ENCODE measurements around the gene DPYSL5. TPM values are rescaled to one million over a fixed set of nuclear protein-coding genes. Genes with fewer than 3 reads are reported as not detected.

Gene DPYSL5
- polyA plus RNA-seq, 3 donors: not detected

- Mint-ChIP-seq H3K27me3 (ENCODE audit: low read depth in 3 of 3) (peaks cover 0 to 3% (median 2%) of the 10 kb centered on the region in 3 donors), H3K4me3 (no peak overlapping the region), H3K27ac (peak overlapping the region in 1 of 7 donors; percentile 30), H3K4me1 (peaks cover 43% of the 10 kb centered on the region), H3K36me3 (no peaks in the 10 kb centered on the region), H3K9me3 (peaks cover 0 to 2% (median 0%) of the 10 kb centered on the region in 7 donors)
- Histone ChIP-seq H4K20me1 (ENCODE audit: insufficient read depth, low read length) (no peaks in the 10 kb centered on the region), H3K9me3 (replicated peaks in 1 of 2; ENCODE audit: control insufficient read depth in 1 of 2, insufficient read depth in 1 of 2, low read length in 2 of 2) (no peaks in the 10 kb centered on the region), H3K4me1 (ENCODE audit: control insufficient read depth in 1 of 2, insufficient read depth in 2 of 2, low read length in 2 of 2) (peaks cover 24 to 35% of the 10 kb centered on the region in 2 donors), H3K4me2 (replicated peaks; ENCODE audit: extremely low read depth, low read length, poor library complexity, severe bottlenecking) (no peak overlapping the region), H3K27ac (ENCODE audit: low read depth in 1 of 2, low read length in 2 of 2) (no peak overlapping the region), H3K4me3 (replicated peaks in 1 of 3; ENCODE audit: low read depth in 2 of 3, low read length in 3 of 3) (no peak overlapping the region), H3K9ac (ENCODE audit: insufficient read depth, low read length, poor library complexity, severe bottlenecking) (no peak overlapping the region), H3K36me3 (replicated peaks in 1 of 2; ENCODE audit: control insufficient read depth in 1 of 2, insufficient read depth in 2 of 2, low read length in 2 of 2) (no peaks in the 10 kb centered on the region), H3K79me2 (ENCODE audit: insufficient read depth, low read length) (no peaks in the 10 kb centered on the region), H3K27me3 (ENCODE audit: control insufficient read depth in 2 of 2, insufficient read depth in 2 of 2, low read length in 2 of 2) (no peaks in the 10 kb centered on the region), H2AFZ (ENCODE audit: insufficient read depth, low read depth, low read length, poor library complexity, severe bottlenecking) (no peak overlapping the region)
- no peak for TF ChIP-seq CTCF (IDR thresholded peaks at IDR 0.05)
- no peak for DNase-seq
- 93% methylated on average over 5 of the region's 8 CpGs for WGBS (ENCODE audit: insufficient coverage)
- intact Hi-C loops (cut with micrococcal nuclease): no loop called here
These were observed 36.0 kb downstream of the DPYSL5 start for GRCh38 chr2:26883956-26884355.

- TF ChIP-seq CTCF (IDR thresholded peaks at IDR 0.05): no peak
- H3K27me3 Mint-ChIP-seq (ENCODE audit: low read depth in 3 of 3): peaks cover 0 to 3% (median 2%) of the 10 kb centered on the region in 3 donors
- Histone ChIP-seq H3K4me2 (replicated peaks; ENCODE audit: extremely low read depth, low read length, poor library complexity, severe bottlenecking) (no peak overlapping the region), H3K36me3 (replicated peaks in 1 of 2; ENCODE audit: control insufficient read depth in 1 of 2, insufficient read depth in 2 of 2, low read length in 2 of 2) (no peaks in the 10 kb centered on the region), H3K4me1 (ENCODE audit: control insufficient read depth in 1 of 2, insufficient read depth in 2 of 2, low read length in 2 of 2) (peaks cover 24 to 35% of the 10 kb centered on the region in 2 donors), H3K9me3 (replicated peaks in 1 of 2; ENCODE audit: control insufficient read depth in 1 of 2, insufficient read depth in 1 of 2, low read length in 2 of 2) (no peaks in the 10 kb centered on the region), H3K79me2 (ENCODE audit: insufficient read depth, low read length) (no peaks in the 10 kb centered on the region), H3K4me3 (replicated peaks in 1 of 3; ENCODE audit: low read depth in 2 of 3, low read length in 3 of 3) (no peak overlapping the region), H3K9ac (ENCODE audit: insufficient read depth, low read length, poor library complexity, severe bottlenecking) (no peak overlapping the region), H3K27me3 (ENCODE audit: control insufficient read depth in 2 of 2, insufficient read depth in 2 of 2, low read length in 2 of 2) (no peaks in the 10 kb centered on the region), H3K27ac (ENCODE audit: low read depth in 1 of 2, low read length in 2 of 2) (no peak overlapping the region), H4K20me1 (ENCODE audit: insufficient read depth, low read length) (no peaks in the 10 kb centered on the region), H2AFZ (ENCODE audit: insufficient read depth, low read depth, low read length, poor library complexity, severe bottlenecking) (no peak overlapping the region)
- WGBS (ENCODE audit: insufficient coverage): 80% methylated on average over 3 of the region's 3 CpGs
- no peaks in the 10 kb centered on the region for H3K36me3 Mint-ChIP-seq
- H3K4me1 Mint-ChIP-seq: peaks cover 43% of the 10 kb centered on the region
- H3K27ac Mint-ChIP-seq: peak overlapping the region in 1 of 7 donors; percentile 16
- no peak for DNase-seq
- intact Hi-C loops (cut with micrococcal nuclease): no loop called here
- no peak overlapping the region for H3K4me3 Mint-ChIP-seq
- peaks cover 0 to 2% (median 0%) of the 10 kb centered on the region in 7 donors for H3K9me3 Mint-ChIP-seq
These were observed 36.6 kb downstream of the DPYSL5 start for GRCh38 chr2:26884486-26884885.

Data from CD14-positive monocyte (primary cell).